GM21786 (cell line): ENCODE results near the gene HIBADH.
A peak's percentile ranks its signal among the peaks of the same experiment; 100 is the strongest.

Experiments used
- ATAC-seq: cut with Tn5 transposase; IDR thresholded peaks from one replicate; pipeline ENCODE4 v1.9.1; 2021; ENCODE audit not compliant: unreplicated experiment

HIBADH gene

GRCh38 chr7:27662490-27663205 is at the start of gene HIBADH:
TSS of gene HIBADH (minus strand) at chr7:27662883. CDS start at chr7:27662788, 95 bp downstream.
- peak; percentile 100 for ATAC-seq

- ATAC-seq, result no peak
Observed at GRCh38 chr7:27712217-27712616, 49.5 kb upstream of the HIBADH start.

- no peak for ATAC-seq
Observed at GRCh38 chr7:27709137-27710075, 46.7 kb upstream of the HIBADH start.

GRCh38 chr7:27708485-27708884 is 45.8 kb upstream of the HIBADH start:
- ATAC-seq, result no peak

- no peak for ATAC-seq
Observed at GRCh38 chr7:27705200-27705594, 42.5 kb upstream of the HIBADH start.

DNA sequence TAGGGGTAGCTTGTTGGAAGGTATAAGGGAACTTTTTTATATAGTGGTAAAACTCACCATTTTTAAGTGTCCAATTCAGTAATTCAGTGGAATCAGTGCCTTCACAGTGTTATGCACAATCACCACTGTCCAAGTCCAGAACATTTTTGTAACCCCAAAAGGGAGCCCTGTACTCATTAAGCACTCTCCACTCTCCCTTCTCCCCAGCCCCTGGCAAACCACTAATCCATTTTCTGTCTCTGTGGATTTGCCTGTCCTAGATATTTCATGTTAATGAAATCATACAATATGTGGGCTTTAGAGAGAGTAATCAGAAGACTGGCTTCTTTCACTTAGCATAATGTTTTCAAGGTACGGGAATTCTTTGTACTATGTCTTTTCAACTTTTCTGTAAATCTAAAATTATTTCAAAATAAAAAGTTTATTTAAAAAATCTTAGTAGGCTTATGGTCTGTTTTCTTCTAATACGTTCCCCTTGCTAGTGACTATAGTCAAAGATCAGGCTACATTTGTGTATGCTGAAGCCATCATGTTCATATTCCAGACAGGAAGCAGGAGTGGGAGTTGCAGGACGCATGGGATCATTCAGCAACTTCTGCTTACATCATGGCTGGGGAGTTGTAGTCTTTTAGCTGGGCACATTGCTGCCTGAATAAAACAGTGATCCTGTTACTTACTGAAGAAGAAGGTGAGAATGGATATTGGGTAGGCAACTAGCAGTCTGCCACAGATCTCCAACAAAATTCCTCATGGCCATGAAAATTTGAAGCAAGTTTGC is 41.9 kb upstream of the HIBADH start:
- ATAC-seq, result no peak

DNA sequence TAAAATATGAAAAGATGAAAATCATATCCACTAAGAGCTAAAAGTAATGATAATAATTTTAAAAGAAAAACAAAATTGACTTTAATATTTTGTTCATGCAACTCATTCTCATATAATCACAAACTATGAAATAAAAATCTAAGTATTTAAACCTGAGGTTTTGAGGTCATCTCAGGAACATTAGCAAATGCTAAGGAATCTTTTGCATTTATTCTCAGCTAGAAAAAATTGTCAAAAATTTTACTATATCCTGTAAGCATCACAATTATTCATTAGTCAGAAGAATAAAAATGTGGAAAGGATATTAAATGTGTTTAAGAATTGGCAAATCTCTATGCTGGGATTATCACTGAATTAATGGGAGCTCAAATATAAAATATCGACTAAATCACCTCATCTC is 40.5 kb upstream of the HIBADH start:
- ATAC-seq, result no peak

- no peak for ATAC-seq
Observed at GRCh38 chr7:27700501-27700900, 37.8 kb upstream of the HIBADH start.

DNA sequence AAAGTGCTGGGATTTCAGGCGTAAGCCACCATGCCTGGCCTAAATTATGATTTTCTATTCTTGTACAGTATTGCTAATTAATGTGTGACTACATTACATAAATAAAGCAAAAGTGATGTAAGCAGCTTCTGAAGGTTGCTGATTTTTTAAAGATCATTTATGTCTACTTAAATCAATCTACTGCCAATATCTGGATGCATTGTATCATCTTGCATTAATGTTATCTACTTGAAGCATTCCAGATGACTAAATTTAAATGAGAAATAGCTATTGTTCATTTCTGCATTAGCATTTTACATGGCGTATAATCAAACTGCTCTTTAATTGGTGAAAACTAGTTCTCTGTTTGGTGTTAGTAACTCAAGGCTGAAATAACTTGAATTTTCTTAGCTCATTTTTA is 37.1 kb upstream of the HIBADH start:
- no peak for ATAC-seq

DNA sequence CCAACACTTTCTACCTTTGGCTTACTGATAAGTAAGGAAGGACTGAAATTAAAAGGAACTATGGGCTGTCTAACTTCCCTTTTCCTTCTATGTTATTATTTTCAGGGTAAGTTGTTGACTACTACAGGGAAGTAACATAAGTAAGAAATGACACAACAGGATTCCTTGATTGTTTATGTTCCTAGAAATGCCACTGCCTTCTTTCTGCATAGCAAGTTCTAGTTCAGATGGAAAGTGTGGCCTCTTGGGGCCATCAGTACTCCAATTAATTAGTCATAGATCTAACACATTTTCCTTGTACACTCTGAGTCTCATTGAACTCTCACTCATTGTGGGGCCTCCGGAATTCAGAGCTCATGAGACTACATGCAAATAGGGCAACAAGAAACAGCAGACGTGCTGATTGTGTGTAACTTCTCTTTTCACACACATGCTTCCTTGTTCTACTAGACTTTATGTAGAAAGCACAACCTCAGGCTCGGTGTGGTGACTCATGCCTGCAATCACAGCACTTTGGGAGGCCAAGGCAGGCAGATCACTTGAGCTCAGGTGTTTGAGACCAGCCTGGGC is 35.3 kb upstream of the HIBADH start:
- ATAC-seq, result peak; percentile 94

- ATAC-seq, result no peak
Observed at GRCh38 chr7:27695096-27695495, 32.4 kb upstream of the HIBADH start.

GRCh38 chr7:27693794-27694193 is 31.1 kb upstream of the HIBADH start:
- no peak for ATAC-seq

GRCh38 chr7:27690649-27691048 is 28.0 kb upstream of the HIBADH start:
- no peak for ATAC-seq

DNA sequence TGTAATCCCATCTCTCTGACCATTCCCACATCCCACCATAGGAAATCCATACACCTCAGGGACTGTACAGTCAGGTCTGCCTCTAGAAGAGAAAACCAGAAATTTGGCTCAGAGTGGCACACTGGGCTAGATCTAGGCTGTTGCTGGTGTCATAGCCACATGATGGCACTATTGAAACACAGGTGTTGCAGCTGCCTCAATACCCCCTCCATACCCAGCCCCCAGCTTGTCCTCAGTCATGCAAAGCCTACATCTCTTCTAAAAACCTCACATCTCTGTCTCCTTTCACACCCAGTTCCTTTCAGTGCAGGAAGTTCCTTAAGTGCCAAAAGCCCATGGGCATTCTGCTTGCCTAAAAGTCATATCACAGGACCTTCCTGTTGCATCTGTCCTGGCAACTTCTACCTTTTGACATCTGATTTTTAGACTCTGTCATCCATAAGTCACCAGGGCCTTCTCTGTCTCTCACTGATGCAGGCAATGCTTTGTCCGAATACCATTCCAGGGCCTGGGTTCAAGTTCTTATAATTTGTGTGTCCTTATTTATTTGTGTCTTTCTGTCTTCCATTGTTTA is 27.0 kb upstream of the HIBADH start:
- no peak for ATAC-seq

- no peak for ATAC-seq
Observed at GRCh38 chr7:27689150-27689549, 26.5 kb upstream of the HIBADH start.

- no peak for ATAC-seq
Observed at GRCh38 chr7:27688646-27689045, 26.0 kb upstream of the HIBADH start.

GRCh38 chr7:27688056-27688455 is 25.4 kb upstream of the HIBADH start:
- no peak for ATAC-seq

DNA sequence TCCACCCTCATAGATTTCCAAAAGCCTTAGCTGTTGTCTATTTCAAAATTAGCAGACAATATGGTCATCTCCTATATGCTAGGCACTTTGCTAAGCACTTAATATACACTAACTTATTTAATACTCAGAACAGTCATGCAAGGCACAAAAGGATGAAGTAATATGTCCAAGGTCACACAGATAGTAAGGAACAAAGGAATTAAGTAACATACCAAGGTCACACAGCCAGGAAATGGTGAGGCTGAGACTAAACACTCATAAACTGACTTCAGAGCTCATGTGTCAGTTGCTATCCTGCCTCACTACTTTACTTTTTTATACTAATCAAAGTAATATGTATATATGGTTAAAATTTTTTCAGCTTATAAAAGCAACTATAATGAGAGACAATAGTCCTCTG is 23.6 kb upstream of the HIBADH start:
- no peak for ATAC-seq

GRCh38 chr7:27685893-27686292 is 23.2 kb upstream of the HIBADH start:
- ATAC-seq, result no peak

DNA sequence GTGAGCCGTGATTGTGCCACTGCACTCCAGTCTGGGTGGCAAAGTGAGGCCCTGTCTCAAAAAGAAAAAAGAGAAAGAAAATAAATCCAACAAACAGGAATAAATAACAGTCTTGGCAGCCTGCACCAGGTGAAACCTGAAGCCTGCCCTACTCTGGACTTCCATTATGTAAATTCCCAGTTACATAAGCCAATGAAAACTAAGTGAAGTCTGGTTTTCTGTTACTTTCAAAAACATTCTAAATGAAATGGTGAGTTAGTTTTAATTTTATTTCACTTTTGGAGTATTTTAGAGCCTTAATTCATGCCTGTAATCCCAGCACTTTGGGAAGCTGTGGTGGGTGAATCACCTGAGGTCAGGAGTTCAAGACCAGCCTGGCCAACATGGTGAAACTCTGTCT is 22.5 kb upstream of the HIBADH start:
- no peak for ATAC-seq

GRCh38 chr7:27684491-27684890 is 21.8 kb upstream of the HIBADH start:
- ATAC-seq, result no peak
